Fibroblast of pulmonary artery (primary cell): Measurements from ENCODE around the gene PPP1R3G.

Source experiments
- DNase-seq: peaks from one replicate; pipeline ENCODE4 v3.0.0-alpha.2; 2010; ENCODE audit warnings: low read depth
- H3K4me3 ChIP-seq: replicated peaks from 2 replicates; pipeline ENCODE4 v1.5.1; 2011; ENCODE audit warnings: low read depth, mild to moderate bottlenecking, control low read depth, low read length, moderate library complexity
- TF ChIP-seq, protein P1 (sequence below): IDR thresholded peaks from 2 replicates; pipeline ENCODE4 v1.5.1; 2011; ENCODE audit warnings: mild to moderate bottlenecking, control low read depth, low read length, inconsistent platforms; ENCODE audit errors: missing control alignments

Gene PPP1R3G

DNA sequence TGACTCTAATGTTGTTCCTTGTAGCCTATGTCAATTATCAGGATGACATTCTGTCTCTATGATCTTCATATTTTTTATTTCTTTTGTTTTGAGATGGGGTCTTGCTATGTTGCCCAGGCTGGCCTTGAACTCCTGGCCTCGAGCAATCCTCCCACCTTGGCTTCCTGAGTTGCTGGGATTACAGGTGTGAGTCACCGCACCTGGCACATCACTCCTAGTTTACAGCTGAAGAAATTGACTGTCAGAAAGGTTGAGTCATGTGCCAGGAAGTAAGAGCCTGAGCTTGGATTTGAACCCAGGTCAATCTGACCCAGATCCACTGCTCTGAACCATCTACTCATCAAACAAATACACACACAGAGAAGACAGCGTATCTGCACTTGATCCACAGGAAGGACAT is 14.4 kb downstream of the PPP1R3G start:
- no peak overlapping the region for H3K4me3 ChIP-seq
- no peak for DNase-seq
- TF ChIP-seq, protein P1, sequence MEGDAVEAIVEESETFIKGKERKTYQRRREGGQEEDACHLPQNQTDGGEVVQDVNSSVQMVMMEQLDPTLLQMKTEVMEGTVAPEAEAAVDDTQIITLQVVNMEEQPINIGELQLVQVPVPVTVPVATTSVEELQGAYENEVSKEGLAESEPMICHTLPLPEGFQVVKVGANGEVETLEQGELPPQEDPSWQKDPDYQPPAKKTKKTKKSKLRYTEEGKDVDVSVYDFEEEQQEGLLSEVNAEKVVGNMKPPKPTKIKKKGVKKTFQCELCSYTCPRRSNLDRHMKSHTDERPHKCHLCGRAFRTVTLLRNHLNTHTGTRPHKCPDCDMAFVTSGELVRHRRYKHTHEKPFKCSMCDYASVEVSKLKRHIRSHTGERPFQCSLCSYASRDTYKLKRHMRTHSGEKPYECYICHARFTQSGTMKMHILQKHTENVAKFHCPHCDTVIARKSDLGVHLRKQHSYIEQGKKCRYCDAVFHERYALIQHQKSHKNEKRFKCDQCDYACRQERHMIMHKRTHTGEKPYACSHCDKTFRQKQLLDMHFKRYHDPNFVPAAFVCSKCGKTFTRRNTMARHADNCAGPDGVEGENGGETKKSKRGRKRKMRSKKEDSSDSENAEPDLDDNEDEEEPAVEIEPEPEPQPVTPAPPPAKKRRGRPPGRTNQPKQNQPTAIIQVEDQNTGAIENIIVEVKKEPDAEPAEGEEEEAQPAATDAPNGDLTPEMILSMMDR = no peak

DNA sequence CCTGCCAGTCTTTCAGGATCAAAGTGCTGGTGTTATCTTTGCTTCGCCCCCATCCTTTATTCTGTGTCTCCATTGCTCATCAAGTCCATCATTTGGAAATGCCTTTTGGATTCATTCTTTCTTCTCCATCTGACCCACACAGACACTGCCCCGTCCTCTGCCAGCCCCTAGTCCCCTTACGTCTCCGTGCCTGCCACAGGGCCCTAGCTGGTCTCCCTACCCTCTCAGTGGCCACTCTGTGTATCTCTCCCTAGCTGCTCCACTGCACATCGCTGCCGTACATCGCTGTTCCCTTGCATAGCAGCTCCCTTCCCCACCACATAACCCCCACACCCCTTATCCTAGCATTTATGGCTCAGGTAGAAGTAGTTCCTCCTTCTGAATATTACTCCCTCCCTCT is 15.7 kb downstream of the PPP1R3G start:
- no peak for DNase-seq
- TF ChIP-seq, protein P1 = no peak
- no peak overlapping the region for H3K4me3 ChIP-seq

DNA sequence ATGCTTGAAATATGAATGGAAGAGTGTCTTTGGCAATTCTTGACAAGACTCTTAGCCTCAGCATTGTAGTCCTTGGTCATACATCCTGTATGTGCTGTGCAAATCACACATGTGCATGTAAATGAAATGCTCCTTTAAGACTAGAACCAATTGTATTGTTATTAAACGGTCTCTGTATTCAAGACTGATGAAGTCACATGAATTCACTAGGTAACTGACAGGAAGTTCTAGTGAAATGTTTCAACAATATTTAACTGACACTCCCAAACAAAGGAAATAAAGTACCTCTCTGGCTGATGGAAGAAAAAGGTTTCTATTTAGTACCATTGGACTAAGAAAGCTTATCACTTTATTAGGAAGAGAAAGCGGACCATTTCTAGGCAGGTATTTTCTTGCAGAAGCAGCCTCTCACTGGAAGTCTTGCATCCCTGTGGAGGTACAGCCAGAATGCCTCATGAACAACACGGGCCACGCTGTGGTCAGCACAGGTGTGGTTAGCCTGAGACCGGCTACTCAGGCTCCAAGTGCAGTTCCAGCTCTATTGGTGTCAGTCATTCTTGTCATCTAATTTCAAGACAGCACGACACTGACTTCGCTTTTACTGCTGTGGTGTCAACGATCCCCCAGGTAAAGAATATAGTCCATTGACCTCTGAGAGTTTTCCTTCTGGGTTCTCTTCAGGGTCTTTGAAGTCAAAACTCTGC is 17.3 kb downstream of the PPP1R3G start:
- TF ChIP-seq, protein P1 = no peak
- no peak for DNase-seq

DNA sequence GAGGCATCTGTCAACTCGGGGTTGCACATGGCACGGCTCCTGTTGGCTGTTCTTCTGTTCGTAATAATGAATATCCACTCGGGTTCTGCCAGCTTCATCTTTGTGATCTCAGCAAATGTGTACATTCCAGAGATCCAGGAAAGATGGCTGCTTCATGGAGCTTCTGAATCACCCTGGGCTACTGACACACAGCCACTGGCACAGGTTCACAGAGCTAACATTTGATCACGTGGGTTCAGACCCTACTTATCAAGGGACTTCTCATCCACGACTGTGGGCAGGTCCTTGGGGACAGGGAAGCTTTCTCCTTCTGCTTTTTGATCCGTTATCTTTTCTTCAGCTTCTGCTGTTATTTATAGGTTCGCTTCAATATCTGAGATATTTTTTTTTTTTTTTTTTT is 18.1 kb downstream of the PPP1R3G start:
- no peak overlapping the region for H3K4me3 ChIP-seq
- TF ChIP-seq, protein P1 = no peak
- no peak for DNase-seq

More for the DNA sequence above, 17.3 kb downstream of the PPP1R3G start:
- no peak overlapping the region for H3K4me3 ChIP-seq

DNA sequence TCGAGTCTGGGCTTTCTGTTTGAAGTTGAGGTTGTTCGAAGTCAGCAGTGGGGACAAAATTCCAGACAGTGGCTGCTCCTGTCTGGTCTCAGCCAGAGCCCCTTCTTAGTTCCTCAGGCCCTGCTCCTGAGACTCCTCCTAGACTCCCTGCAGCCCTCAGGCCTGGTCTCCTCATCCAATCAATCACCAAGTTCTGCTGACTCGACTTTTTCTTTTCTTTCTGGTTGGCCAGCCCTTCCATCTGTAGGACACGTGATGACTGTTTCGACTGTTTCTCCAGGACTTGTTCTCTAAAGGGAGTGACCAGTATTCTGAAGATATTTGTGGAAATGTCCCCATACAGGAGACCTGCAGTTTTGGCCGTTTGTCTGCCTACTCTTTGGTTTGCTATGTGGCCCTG is 19.5 kb downstream of the PPP1R3G start:
- TF ChIP-seq, protein P1 = no peak
- H3K4me3 ChIP-seq = no peak overlapping the region

DNA sequence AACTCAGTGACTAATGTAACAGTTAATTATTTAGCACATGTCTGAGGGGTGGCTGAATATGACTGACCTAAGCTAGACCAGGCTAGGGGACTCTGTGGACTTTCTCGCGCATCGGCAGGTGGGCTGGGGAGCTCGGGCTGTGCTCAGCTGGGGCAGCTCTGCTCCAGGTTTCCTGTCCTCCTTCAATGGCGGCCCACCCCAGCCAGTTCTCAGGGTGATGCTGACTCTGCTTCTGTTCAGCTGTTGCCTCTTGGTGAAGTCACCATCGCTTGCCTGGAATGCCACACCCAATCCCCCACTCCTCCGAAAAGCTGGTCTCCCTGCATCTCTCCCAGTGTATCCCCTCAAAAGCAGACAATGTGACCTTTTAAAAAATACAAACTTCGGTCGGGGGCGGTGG is 20.0 kb downstream of the PPP1R3G start:
- no peak overlapping the region for H3K4me3 ChIP-seq
- DNase-seq = no peak
- TF ChIP-seq, protein P1 = no peak

More for the DNA sequence above, 19.5 kb downstream of the PPP1R3G start:
- no peak for DNase-seq

DNA sequence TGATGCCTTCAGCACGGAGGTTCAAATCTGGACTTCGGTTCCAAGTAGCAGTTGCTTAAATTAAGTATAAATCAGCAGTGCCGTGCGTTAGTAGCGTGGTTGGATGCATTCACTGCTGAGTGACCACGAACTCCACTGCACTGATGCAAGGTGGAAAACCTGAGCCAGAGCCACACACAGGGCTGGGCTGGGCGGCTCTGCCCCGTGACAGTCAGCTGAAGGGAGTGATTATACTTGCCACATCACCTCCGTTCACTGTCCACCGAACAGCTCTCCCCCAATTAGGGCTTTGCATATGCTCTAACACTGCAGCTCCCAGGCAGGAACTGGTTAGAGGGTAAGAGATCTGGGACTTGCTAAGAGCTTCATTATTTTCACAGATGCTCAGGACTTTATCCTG is 22.2 kb downstream of the PPP1R3G start:
- TF ChIP-seq, protein P1 = no peak
- H3K4me3 ChIP-seq = no peak overlapping the region
- no peak for DNase-seq
